ENCODE results near the gene ZNF256.

ZNF256 gene

GRCh38 chr19:57900311-57900710 lies 47.2 kb downstream of the ZNF256 start:
- DNase-seq (ENCODE audit: low read depth in 2 of 2, low spot score in 1 of 2) = no peak
